MCF 10A (cell line): ENCODE measurements around the gene KIRREL3. TPM values are rescaled to one million over a fixed set of nuclear protein-coding genes. Genes with fewer than 3 reads are reported as not detected.

Experiments used
- microRNA-seq: library from miRNA; unstranded; fragments of <30 nt; microRNA quantifications from one replicate; pipeline ENCODE4 v1.2.0, GENCODE V29; 2022
- total RNA-seq: library from RNA; stranded (reverse); gene quantifications from 2 replicates; pipeline ENCODE4 v1.2.3, GENCODE V29; 2022

Gene KIRREL3
- total RNA-seq, 1 experiment from 2014 or later, result not detected

Small RNA genes lying within 50 kb of the gene (microRNA-seq; reads per million reads assigned to microRNA genes)
- gene MIR3167, result not detected
